ENCODE data around the gene GNAZ. TPM values are rescaled to one million over a fixed set of nuclear protein-coding genes. Genes with fewer than 3 reads are reported as not detected.

Gene GNAZ
- total and polyA plus RNA-seq, 8 donors = 1.7 to 4.7 (median 3.9) TPM

DNA sequence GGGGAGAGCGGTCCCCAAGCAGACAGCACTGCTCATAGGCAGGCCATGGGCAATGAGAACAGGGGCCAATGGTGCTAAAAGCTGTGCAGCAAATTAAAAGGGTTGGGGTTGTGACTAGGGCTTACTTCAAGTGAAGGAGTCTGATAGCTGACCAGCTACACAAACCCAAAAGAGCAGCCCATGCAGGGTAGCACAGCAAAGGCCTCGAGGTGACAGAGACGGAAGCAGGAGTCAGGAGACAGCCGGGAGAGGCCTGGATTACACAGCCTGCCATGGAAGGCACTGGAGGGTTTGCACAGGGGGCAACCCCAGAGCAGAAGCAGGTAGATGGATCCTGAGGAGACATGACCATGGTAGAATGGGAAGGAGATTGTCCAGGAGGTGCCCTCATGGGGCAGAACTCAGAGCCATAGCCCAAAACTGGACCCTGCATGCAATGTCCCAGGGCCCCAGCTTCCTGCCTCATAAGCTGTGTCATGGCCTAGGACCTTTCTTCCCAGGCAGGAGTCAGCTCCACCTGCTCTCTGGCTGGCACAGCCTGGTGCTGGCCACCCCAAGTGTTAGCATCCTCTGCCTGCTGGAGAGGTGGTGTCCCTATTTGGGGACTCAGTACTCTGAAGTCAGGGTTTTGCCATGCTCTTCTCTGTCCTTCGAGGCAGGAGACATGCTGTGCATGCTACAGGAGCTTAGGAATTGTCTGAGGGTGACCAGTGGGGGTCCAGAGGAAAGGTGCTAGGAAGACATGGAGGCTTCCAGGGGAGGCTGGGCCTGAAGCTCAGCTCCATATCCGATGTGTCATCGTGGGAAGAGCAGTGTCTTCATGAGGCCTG is 38.1 kb downstream of the GNAZ start:
- H3K4me1 ChIP-seq = no peaks in the 10 kb centered on the region
- H3K27ac ChIP-seq = no peak overlapping the region
- intact Hi-C loops (cut with DNase I) = no loop called here
- TF ChIP-seq, protein P1, sequence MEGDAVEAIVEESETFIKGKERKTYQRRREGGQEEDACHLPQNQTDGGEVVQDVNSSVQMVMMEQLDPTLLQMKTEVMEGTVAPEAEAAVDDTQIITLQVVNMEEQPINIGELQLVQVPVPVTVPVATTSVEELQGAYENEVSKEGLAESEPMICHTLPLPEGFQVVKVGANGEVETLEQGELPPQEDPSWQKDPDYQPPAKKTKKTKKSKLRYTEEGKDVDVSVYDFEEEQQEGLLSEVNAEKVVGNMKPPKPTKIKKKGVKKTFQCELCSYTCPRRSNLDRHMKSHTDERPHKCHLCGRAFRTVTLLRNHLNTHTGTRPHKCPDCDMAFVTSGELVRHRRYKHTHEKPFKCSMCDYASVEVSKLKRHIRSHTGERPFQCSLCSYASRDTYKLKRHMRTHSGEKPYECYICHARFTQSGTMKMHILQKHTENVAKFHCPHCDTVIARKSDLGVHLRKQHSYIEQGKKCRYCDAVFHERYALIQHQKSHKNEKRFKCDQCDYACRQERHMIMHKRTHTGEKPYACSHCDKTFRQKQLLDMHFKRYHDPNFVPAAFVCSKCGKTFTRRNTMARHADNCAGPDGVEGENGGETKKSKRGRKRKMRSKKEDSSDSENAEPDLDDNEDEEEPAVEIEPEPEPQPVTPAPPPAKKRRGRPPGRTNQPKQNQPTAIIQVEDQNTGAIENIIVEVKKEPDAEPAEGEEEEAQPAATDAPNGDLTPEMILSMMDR (IDR thresholded peaks at IDR 0.05) = no peak
- no peak for ATAC-seq
- no peaks in the 10 kb centered on the region for H3K27me3 ChIP-seq
- no peak overlapping the region for H3K4me3 ChIP-seq
- DNase-seq = no peak
- no peaks in the 10 kb centered on the region for H3K36me3 ChIP-seq
- no peaks in the 10 kb centered on the region for H3K9me3 ChIP-seq

DNA sequence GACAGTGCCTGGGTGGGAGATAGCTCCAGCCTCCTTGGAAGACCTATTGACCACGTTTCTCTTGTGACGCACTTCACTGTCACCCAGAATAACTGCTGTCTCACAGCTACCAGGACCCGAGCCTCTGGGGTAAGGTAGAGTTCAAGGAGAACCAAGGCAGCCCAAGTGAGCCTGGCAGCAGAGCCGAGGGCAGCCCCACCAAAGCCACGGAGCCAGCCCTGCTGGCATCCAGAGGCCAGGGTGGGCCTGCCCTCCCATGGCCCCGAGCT is 38.7 kb downstream of the GNAZ start:
- DNase-seq (no peak), ATAC-seq (no peak)
- Histone ChIP-seq H3K36me3 (no peaks in the 10 kb centered on the region), H3K4me3 (no peak overlapping the region), H3K27me3 (no peaks in the 10 kb centered on the region), H3K4me1 (no peaks in the 10 kb centered on the region), H3K9me3 (no peaks in the 10 kb centered on the region), H3K27ac (no peak overlapping the region)
- intact Hi-C loops (cut with DNase I) = no loop called here
- TF ChIP-seq, protein P1 (IDR thresholded peaks at IDR 0.05) = no peak

DNA sequence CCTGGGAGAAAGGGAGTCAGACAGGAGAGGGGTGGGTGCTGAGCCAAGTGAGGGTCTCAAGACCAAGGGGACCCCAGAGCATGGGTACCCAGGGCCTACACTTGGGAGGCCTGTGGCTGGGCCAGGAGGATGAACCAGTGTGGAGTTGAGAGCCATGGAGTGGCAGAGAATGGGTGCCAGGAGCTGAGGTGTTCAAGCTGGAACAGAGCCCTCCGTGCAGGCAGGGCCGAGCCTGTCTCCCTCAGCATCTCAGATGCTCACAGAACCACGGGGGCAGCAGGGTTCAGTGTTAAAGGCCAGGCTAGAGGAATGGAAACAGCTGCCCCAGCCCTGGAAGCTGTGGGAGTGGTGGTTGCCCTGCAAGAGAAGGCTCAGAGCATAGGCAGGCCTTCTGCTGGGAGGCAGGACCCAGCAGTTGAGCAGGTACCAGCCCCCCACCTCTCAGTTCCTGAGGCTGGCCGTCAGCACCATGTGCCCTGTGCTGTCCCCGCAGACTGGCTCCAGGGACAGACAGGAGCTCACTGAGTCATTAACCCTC is 39.2 kb downstream of the GNAZ start:
- H3K36me3 ChIP-seq = no peaks in the 10 kb centered on the region
- H3K27me3 ChIP-seq = no peaks in the 10 kb centered on the region
- DNase-seq (no peak), ATAC-seq (no peak)
- no peaks in the 10 kb centered on the region for H3K9me3 ChIP-seq
- no peak overlapping the region for H3K4me3 ChIP-seq
- intact Hi-C loops (cut with DNase I) = no loop called here
- TF ChIP-seq, protein P1 (IDR thresholded peaks at IDR 0.05) = no peak
- no peak overlapping the region for H3K27ac ChIP-seq
- H3K4me1 ChIP-seq = no peaks in the 10 kb centered on the region

DNA sequence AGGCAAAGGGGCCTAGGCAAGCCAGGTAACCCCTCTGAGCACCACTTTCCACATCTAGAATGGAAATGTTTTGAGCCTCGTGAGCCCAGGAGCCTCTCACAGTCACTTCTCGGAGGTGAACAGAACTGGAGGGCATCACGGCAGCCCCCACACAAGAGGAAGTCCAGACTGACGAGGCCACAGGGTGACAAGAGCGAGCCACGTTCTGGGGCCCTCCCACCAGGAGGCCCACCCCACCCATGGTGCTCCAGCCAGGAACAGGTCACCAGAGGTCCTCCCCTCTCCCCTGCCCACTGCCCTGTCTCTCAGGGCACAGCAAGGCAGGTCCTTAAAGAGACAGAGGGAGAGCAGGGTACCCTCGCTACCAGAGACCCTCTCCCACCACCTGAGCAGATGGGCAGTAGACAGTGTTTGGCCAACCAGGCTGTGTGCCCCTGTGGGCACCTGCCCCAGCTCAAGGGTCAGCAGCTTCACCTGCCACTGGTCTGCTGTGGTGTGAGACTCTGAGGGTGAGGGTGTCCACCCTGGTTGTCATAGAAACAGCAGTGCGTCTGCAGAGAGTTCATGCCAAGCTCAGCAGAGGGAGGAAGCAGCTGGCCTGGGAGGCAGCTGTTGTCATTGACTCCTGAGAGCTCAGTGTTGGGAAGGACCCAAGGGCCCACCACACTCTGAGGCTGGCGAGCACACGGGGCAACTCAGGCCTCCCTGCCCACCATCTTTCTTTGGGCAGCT is 40.0 kb downstream of the GNAZ start:
- Histone ChIP-seq H3K27ac (no peak overlapping the region), H3K36me3 (no peaks in the 10 kb centered on the region), H3K4me1 (no peaks in the 10 kb centered on the region), H3K4me3 (no peak overlapping the region), H3K27me3 (no peaks in the 10 kb centered on the region), H3K9me3 (no peaks in the 10 kb centered on the region)
- intact Hi-C loops (cut with DNase I) = no loop called here
- DNase-seq = no peak
- TF ChIP-seq, protein P1 (IDR thresholded peaks at IDR 0.05) = no peak
- ATAC-seq = no peak

DNA sequence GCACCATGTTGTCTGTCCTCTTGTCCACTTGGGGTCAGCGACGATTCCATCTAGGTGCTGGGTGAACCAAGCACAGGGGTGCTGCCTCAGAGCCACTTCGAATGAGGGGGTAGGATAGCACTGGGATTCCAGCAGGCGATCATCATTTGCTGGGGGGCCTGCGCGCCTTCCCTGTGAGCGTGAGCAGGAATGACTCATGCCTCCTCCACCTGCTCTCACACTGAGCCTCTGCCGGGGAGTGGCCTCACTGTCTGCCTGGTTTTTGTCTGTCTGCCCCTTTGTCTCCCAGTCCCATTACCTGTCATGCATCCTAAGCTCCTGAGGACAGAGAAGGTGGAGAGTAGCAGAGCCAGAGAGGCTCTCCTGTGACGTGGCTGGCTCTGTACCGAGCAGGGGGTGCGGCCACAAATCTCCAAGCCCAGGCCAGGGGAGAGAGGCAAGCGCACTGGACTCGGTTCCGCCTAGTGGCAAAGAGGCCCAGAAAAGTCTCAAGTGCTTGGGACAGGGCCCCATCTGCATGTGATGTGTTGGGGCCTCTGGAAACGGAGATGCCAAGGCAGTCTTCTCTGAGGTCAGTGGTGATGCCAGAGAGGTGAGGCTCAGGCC is 40.7 kb downstream of the GNAZ start:
- H3K4me3 ChIP-seq = no peak overlapping the region
- ATAC-seq (no peak), DNase-seq (no peak)
- intact Hi-C loops (cut with DNase I) = no loop called here
- no peaks in the 10 kb centered on the region for H3K4me1 ChIP-seq
- no peak overlapping the region for H3K27ac ChIP-seq
- H3K36me3 ChIP-seq = no peaks in the 10 kb centered on the region
- H3K9me3 ChIP-seq = no peaks in the 10 kb centered on the region
- TF ChIP-seq, protein P1 (IDR thresholded peaks at IDR 0.05) = no peak
- no peaks in the 10 kb centered on the region for H3K27me3 ChIP-seq
